Measurements from ENCODE around the gene LMF1. TPM values are rescaled to one million over a fixed set of nuclear protein-coding genes. Genes with fewer than 3 reads are reported as not detected.

LMF1 gene
- total RNA-seq, 2 donors from 2014 or later, result 47.1 to 49.3 TPM

DNA sequence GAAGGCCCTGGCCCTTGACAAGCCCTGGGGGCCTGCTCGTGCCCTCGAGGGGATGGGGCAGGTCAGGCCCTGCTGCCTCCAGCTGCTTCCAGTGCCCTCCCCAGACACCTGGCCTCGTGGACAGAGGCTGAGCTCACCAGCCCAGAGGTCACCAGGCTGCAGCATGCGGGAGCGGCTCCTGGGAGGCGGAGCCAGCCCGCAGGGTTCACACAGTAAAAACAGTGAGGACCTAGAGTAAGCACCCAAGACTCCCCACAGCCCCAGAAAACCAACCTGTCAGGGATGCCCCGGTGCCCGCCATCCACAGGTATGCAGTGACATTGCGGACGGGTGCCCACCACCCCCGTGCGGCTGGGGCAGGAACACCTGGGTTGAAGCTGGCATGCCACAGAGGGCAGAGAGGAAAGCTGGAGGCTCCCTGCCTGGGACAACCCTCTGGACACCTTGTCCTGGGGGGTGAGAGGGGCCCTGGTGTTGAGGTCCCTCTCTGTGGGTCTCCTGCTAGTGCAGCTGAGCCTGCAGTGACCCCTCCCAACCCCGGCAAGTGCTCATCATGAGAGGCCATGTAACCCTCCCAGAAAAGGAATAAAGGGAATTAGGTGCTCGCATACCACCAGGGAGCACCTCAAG is 62.1 kb downstream of the LMF1 start:
- ATAC-seq (ENCODE audit: insufficient number of reproducible peaks, low FRiP score, low read depth) (no peak), DNase-seq (ENCODE audit: low spot score) (no peak)
- Histone ChIP-seq H3K27me3 (replicated peaks; ENCODE audit: insufficient read depth) (no peaks in the 10 kb centered on the region), H3K36me3 (peaks cover 27% of the 10 kb centered on the region), H3K4me3 (no peak overlapping the region), H3K4me1 (ENCODE audit: control insufficient read depth in 1 of 2, low read depth in 2 of 2) (no peaks in the 10 kb centered on the region), H3K27ac (no peak overlapping the region), H3K9me3 (peaks cover 4% of the 10 kb centered on the region)
- TF ChIP-seq, protein P1, sequence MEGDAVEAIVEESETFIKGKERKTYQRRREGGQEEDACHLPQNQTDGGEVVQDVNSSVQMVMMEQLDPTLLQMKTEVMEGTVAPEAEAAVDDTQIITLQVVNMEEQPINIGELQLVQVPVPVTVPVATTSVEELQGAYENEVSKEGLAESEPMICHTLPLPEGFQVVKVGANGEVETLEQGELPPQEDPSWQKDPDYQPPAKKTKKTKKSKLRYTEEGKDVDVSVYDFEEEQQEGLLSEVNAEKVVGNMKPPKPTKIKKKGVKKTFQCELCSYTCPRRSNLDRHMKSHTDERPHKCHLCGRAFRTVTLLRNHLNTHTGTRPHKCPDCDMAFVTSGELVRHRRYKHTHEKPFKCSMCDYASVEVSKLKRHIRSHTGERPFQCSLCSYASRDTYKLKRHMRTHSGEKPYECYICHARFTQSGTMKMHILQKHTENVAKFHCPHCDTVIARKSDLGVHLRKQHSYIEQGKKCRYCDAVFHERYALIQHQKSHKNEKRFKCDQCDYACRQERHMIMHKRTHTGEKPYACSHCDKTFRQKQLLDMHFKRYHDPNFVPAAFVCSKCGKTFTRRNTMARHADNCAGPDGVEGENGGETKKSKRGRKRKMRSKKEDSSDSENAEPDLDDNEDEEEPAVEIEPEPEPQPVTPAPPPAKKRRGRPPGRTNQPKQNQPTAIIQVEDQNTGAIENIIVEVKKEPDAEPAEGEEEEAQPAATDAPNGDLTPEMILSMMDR (IDR thresholded peaks at IDR 0.05), result no peak

DNA sequence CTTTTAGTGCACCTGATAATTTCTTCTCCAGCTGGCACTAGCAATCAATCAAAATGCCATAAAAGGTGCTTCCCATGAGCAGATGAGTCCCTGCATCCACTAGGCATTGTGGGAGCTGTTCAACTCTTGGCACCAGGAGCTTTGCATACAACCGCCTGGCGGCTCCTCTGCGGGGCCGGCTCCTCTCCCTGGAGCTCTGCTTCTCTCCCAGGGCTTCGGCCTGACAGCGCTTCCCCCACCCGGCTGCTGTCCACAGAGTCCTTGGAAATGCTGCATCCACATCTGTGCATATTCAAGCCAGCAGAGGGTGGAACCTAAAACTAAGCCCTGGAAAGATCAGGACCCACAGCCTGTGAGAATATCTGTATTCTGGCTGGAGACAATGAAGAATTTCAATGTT is 62.9 kb downstream of the LMF1 start:
- ATAC-seq (ENCODE audit: insufficient number of reproducible peaks, low FRiP score, low read depth) (no peak), DNase-seq (ENCODE audit: low spot score) (no peak)
- no peak overlapping the region for H3K27ac ChIP-seq
- no peak overlapping the region for H3K4me3 ChIP-seq
- H3K9me3 ChIP-seq, result peaks cover 4% of the 10 kb centered on the region
- peaks cover 20% of the 10 kb centered on the region for H3K36me3 ChIP-seq
- TF ChIP-seq, protein P1 (IDR thresholded peaks at IDR 0.05), result no peak
- no peaks in the 10 kb centered on the region for H3K27me3 ChIP-seq (replicated peaks; ENCODE audit: insufficient read depth)
- no peaks in the 10 kb centered on the region for H3K4me1 ChIP-seq (ENCODE audit: control insufficient read depth in 1 of 2, low read depth in 2 of 2)

DNA sequence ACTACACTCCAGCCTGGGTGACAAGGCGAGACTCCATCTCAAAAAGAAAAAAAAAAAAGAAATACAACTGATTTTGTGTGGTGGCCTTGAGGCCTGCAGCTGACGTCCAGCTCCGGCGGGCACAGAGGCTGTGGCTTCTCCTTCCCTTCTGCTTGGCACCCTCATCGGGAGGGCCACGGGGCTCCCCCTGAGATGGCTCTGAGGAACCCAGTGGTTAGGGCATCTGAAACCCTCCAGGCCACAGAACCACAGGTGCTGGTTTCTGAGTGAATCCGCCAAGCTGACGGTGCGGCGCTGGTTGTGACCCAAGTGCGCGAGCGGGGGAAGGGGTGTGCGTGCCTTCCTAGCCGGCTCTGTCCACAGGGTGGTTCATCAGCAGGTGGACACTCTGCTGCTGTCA is 63.4 kb downstream of the LMF1 start:
- TF ChIP-seq, protein P1 (IDR thresholded peaks at IDR 0.05), result no peak
- Histone ChIP-seq H3K4me1 (ENCODE audit: control insufficient read depth in 1 of 2, low read depth in 2 of 2) (no peaks in the 10 kb centered on the region), H3K27ac (no peak overlapping the region), H3K36me3 (peaks cover 20% of the 10 kb centered on the region), H3K4me3 (no peak overlapping the region), H3K9me3 (peaks cover 4% of the 10 kb centered on the region), H3K27me3 (replicated peaks; ENCODE audit: insufficient read depth) (no peaks in the 10 kb centered on the region)
- no peak for ATAC-seq (ENCODE audit: insufficient number of reproducible peaks, low FRiP score, low read depth)
- no peak for DNase-seq (ENCODE audit: low spot score)

DNA sequence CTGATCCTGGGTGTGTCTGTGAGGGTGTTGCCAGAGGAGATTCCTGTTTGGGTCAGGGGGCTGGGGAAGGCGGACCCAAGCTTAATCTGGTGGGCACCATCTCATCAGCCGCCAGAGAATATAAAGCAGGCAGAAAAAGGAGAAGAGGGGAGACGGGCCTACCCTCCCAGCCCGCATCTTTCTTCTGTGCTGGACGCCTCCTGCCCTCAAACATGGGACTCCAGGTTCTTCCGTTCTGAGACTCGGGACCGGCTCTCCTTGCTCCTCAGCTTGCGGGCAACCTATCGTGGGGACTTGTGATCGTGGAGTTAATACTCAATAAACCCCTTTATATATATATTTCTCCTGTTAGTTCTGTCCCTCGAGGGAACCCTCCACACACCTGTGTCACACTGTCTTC is 64.5 kb downstream of the LMF1 start:
- DNase-seq (ENCODE audit: low spot score) (no peak), ATAC-seq (ENCODE audit: insufficient number of reproducible peaks, low FRiP score, low read depth) (no peak)
- Histone ChIP-seq H3K4me1 (ENCODE audit: control insufficient read depth in 1 of 2, low read depth in 2 of 2) (no peaks in the 10 kb centered on the region), H3K27ac (no peak overlapping the region), H3K9me3 (peaks cover 4% of the 10 kb centered on the region), H3K36me3 (peaks cover 20% of the 10 kb centered on the region), H3K27me3 (replicated peaks; ENCODE audit: insufficient read depth) (no peaks in the 10 kb centered on the region), H3K4me3 (no peak overlapping the region)
- TF ChIP-seq, protein P1 (IDR thresholded peaks at IDR 0.05), result no peak

DNA sequence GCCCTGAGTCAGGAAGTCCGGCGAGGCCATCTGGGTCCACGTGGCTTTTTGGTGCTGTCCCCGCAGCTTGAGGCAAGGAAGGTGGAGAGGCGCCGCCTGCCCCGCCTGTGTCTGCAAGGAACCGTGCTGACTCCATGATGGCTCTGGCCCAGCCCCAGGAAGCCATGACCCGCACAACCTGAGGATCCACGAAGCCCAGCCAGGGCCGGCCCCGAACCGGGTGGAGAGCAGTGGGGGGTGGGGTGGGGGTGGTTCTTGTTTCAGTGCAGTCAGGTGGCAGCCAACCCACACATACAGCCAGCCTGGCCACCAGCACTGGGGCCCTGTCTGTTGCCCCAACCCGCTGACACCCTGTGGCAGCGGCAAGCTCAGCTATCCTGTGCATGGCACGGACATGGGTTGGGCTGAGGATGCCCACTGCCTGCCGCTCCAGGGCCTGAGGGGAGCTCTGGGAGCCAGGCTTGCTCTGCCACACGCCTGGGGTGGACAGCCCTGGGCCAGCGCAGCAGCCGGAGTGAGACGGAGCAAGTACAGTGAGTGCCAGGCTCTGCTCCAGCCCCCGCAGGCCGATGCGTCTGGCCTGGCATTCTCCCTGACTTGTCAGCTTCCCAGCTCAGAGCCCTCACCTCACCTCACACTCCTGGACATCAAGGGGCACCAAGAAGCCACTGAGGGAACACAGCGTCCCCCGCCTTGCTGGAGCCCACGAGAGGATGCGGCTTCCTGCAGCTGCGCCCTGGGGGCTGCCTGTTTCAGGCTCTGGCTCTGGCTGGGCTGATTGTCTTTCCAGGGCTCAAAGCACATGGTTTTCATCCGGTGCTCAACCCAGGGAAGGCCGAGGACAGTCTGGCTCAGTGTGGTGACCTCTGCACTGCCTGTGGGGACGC is 68.8 kb downstream of the LMF1 start:
- H3K36me3 ChIP-seq, result peaks cover 3% of the 10 kb centered on the region
- TF ChIP-seq, protein P1 (IDR thresholded peaks at IDR 0.05), result no peak
- peaks cover 1% of the 10 kb centered on the region for H3K9me3 ChIP-seq
- ATAC-seq (ENCODE audit: insufficient number of reproducible peaks, low FRiP score, low read depth) (no peak), DNase-seq (ENCODE audit: low spot score) (no peak)
- no peak overlapping the region for H3K4me3 ChIP-seq
- no peak overlapping the region for H3K27ac ChIP-seq
- H3K27me3 ChIP-seq (replicated peaks; ENCODE audit: insufficient read depth), result no peaks in the 10 kb centered on the region
- no peaks in the 10 kb centered on the region for H3K4me1 ChIP-seq (ENCODE audit: control insufficient read depth in 1 of 2, low read depth in 2 of 2)
